SW480 (cell line): ENCODE data around the gene KCNQ1.
A peak's percentile ranks its signal among the peaks of the same experiment; 100 is the strongest.

Experiments
- DNase-seq: peaks from one replicate; pipeline ENCODE4 v3.0.0-alpha.2; 2016; ENCODE audit warnings: low spot score

KCNQ1 gene

DNA sequence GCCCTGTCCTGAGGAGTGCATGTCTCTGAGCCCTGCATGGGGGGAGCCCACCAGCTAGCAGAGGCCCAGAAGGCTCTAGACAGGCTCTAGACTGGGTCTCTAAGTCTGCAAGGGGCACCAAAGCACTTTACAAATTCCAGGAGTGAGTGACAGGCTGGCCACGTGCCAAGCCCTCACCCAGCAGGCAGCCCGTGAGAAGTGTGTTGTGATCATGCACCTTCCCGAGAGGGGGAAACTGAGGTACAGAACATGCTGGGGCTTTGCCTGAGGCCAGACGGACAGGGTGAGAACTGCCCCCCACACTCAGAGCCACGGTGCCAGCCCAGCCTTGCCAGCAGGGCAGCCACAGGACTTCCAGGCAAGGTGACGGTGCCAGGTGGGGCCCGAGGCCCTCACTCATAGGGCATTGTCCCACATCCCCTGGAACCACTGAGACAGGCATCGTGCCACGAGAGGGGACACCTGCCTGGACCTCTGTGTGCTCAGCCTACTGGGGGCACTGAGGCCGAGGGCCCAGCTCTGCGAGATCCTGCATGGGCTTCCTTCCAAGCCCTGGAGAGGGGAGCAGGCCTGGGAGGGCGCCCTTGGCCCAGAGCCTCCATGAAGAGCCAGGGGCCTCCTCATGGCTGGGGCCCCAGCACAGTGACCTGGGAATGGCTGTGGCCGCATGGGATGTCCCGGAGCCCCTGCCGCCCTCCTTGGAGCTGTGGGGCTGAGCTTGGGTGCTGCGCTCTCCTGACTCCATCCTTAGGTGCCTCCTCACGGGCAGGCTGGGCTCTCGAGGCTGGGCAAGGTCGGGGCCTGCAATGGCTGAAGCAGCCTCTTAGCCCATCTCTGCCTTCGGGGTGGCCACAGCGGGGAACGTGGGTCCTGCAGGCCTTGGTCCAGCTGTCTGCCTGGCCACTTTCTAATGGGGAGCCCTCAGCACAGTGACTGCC, 133.5 kb downstream of the KCNQ1 start:
- no peak for DNase-seq

GRCh38 chr11:2578929-2579270, 134.1 kb downstream of the KCNQ1 start:
- DNase-seq = no peak

DNA sequence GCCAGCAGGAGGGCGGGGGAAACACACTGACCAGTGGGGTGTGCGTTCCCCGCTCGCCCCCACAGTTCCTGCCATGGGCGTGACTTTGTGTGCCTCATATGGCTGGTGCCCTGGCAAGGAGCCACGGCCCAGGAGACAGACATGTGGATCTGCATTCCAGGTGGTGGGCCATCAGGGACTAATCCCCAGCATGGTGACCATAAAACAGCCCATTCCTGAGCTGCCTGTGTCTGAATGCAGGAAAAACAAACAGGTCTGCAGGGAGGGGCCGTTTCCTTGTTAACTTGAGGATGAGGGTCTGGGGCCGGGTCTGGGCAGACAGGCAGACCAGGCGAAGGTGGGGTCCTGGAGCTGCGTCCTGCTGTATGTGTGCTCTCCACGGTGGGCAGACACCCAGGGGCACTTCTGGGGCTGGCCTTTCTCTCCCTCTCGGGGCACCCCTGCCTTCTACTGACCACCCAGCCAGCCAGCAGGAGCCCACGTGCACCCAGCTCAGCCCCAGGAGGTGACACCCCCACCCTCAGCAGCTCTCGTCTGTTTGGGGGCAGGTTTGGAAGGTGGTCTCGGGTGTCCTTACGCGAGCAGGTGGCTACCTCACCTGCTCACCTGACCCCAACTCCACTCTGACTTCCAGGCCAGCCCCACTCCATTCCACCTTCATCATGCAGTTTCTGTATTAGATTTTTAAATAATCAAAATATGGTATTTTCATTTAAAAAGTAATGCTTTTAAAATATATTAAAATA, 134.7 kb downstream of the KCNQ1 start:
- no peak for DNase-seq

- no peak for DNase-seq
Observed at GRCh38 chr11:2580061-2580421, 135.2 kb downstream of the KCNQ1 start.

DNA sequence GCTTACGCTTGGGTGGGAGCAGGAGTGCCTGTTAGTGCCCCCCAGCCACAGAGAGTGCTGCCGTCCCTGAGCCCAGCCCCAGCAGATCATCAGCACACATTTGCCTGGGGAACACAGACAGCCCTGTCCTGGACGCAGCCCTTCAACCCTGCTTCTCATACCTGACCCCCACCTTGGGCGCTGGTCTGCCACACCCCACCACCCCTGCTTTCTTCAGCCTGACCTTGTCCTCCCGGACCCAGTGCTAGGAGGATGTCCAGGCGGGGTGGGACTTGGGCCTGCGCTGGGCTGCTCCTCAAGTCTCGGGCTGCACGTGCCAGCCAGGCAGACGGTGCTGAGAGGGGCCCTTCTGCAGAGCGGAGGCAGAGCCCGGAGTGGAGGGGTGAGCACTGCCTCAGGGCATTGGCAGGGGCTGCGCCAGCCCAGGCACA, 135.8 kb downstream of the KCNQ1 start:
- DNase-seq = no peak

DNA sequence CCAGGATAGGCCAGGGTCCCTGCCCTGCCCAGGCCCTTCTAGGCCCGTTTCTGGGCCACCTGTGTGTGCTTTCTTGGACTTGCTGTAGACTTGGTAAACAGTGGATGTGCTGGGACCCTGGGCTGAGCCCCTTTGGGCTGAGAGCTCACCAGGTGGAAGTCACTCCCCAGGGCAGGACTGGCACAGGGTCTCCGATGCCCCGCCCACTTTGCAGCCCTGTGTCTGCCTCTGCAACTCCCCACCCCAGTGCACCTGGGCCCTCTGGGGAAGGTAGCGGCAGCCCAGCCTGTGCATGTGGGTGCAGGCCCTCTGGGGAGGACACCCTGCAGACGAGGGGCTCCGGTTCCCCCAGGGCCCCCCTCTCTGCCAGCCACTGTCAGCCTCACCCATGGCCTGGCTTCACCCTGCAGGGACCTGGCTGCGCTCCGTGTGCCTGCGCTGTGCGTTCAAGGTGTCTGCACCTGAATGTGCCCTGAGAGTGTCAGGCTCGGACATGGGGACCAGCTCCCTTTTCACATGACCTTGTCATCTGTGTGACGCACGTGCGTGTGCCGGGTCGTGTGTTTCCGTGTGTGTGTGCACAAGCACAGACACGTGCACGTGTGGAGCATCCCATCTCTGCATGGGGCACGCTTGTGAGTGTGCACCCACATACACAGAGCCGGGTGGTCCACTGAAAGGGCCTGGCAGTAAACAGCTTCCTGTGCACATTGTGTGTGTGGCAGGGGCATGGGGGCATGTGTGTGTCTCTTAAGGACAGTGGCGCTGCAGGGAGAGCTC, 136.5 kb downstream of the KCNQ1 start:
- DNase-seq = no peak

DNA sequence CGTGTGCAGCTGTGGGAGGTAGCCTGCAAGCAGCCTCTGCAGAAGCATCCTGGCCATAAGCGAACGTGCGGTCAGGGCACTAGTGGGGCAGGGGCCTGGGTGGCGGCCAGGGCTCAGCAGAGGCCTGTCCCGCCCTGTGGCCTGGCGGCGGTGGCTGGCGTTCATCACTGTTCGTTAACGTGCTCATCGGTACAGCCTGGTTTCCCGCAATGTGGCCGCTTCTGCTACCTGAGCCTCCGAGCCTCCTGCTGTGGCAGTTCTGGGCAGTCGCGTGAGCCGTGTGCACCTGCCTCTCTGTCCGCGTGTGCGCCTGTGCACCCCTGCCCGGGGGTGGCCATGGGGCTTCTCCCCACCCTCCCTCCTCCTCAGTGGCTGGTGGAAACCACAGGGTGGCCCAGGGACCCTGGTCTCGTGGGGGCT, 137.1 kb downstream of the KCNQ1 start:
- DNase-seq = no peak

GRCh38 chr11:2582351-2582945, 137.6 kb downstream of the KCNQ1 start:
- DNase-seq = no peak

GRCh38 chr11:2582946-2583604, 138.3 kb downstream of the KCNQ1 start:
- no peak for DNase-seq

DNA sequence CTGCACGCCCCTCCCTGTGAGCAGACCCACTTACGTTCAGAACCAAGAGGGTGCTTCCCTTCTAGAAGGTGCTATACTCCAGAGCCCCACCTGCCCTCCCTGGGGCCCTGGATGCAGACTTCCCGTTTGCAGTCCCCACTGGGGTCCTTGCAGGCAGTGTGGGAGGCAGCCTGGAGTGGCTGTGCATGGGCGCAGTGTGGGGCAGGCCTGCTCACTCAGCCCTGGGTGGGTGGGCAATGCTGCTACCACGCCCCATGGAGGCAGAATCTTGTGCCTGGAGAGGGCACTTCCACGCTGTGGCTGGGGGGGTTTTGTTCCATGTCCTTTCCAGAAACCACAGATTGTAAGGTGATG, 138.8 kb downstream of the KCNQ1 start:
- DNase-seq = no peak

DNA sequence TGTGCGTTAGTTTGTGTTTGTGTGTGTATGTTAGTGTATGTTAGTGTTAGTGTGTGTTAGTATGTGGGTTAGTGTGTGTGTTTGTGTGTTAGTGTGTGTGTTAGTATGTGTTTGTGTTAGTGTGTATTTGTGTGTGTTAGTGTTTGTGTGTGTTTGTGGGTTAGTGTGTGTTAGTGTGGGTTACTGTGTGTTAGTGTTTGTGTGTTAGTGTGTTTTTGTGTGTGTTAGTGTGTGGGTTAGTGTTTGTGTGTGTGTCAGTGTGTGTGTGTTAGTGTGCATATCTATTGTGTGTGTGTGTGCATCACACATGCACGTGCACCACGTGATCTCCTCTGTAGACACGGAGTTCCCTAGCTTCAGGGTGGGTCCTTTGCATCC, 139.6 kb downstream of the KCNQ1 start:
- no peak for DNase-seq

GRCh38 chr11:2584812-2585565, 140.2 kb downstream of the KCNQ1 start:
- DNase-seq = no peak

- DNase-seq = no peak
Observed at GRCh38 chr11:2585566-2586086, 140.8 kb downstream of the KCNQ1 start.

DNA sequence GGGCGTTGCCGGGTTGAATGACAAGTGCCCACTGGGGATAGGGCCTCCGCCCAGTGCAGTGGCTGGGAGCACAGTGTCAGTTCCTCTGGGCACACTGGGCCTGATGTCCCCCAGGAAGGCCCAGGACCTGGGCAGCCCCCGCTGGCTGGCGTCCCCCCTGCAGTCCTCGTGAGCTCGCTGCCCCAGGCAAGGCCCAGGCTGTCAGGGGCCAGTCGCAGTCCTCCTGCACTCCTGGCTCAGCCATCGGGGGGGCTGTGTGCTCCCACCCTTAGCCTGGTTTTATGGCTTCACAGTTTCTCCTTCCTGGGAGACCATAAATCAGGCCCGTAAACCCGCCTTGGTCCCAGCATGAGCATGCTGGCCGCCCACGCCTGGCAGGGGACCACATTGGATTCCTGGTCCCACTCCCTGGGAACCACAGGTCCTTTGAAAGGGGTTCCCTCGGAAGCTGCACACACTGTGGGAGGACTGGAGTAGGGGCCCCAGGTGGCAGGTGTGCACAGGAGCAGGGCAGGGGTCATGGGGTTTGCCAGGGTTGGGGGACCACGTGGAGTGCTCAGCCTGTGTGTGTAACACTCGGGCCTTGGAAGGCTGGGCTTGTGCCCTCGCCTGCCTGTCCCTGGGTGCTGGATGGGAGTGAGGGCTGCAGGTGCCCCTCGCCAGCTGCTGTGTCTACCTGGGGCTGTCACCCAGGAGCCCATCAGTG, 141.4 kb downstream of the KCNQ1 start:
- DNase-seq = peak; percentile 30

DNA sequence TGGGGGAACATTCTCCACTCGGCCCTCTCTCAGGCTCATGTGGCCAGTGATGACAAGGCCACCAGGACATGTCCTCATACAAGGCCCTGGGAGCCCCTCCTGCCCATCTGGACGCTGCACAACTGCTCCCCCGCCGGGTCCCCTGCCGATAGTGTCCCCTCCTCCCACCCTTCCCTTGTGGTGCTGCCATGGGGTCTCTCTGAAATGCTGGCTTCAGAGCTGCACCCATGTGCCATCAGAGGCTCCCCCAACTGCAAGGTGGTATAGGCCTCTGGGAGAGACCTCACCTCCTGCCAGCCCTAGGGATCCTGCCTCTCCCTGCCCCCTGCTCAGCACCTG, 142.0 kb downstream of the KCNQ1 start:
- DNase-seq = no peak

DNA sequence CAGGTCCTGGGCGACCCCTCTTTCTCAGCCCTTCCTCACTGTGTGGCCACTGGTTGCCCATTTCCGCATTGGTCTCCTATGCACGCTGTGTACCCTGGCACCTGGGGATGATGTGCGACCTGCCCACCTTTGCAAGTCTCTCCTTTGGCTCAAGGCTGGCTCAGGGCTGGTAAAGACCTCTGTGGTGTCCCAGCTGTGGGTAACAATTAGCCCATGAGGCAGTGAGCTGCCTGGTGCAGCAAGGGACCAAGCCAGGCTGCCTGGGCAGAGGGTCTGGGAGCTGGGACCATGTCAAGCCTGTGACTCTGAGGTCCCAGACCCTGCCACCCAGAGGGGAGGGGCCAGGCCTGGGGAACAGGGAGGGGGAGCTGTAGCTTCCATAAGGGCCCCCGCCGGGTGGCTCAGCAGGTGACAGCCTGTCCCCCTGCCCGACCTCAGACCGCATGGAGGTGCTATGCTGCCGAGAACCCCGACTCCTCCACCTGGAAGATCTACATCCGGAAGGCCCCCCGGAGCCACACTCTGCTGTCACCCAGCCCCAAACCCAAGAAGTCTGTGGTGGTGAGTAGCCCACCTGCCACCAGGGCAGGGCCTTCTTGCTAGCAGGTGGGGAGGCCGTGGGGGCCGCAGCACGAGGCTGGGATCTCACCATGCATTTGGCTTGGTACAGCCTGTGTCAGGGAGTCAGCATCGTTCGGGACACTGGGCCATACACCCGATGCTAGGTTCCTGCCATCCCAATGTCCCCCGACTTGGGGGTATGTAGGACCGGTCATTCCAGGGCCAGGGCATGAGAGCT, 142.5 kb downstream of the KCNQ1 start:
- DNase-seq = no peak

GRCh38 chr11:2587976-2588748, 143.4 kb downstream of the KCNQ1 start:
- DNase-seq = no peak

DNA sequence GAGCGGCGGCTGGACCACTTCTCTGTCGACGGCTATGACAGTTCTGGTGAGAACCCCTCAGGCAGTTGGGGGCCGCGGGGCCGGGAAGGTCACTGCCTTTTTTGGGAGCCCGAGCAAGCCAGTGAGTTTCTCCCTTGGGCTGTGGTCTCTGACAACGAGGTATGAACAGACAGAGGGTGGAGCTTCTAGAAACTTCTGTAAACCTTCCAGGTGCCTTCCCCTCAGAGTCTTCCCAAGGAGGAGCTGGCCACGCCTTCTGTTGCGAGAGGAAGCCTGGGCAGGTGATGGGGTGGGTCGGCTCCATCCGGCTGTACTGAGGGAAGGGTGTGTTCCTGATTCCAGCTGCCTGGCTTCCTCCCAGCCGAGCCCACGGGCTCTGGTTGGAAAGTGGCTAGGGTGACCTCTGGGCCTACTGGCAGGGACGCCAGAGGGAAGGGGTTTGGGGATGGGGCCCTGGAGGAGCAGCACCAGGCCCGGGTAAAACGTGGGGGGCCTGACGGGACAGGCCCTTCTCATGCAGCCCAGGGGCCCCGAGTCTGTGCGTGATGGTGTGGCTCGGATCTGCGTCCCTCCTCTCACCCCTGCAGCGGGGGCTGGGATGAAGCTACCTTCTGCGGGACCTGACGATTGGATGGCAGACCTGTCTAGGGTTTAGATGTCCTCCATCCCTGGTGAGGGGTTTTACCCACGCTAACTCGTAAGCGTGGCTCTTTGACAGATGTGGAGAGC, 144.2 kb downstream of the KCNQ1 start:
- peak; percentile 49 for DNase-seq
